K562 (cell line): ENCODE measurements around the gene C2orf42. TPM values are rescaled to one million over a fixed set of nuclear protein-coding genes. Genes with fewer than 3 reads are reported as not detected.

Experiments used
- ATAC-seq: fragments of 200-7000 bp; cut with Tn5 transposase; 3 replicates; pipeline ENCODE4 v1.9.1; 2020; ENCODE audit warnings: moderate library complexity
- BruUV-seq: library from RNA; stranded (reverse); fragments of 400-500 nt; replicated peaks from 2 replicates; lab custom pipeline; 2021; lab: Mats Ljungman, UMichigan
- CTCF ChIA-PET: fragments of 300-600 bp; formaldehyde crosslinking; extraction: SDS; loops from one replicate; lab custom pipeline; 2021; ENCODE audit warnings: low intra/inter-chr PET ratio; lab: Yijun Ruan, JAX
- POLR2A ChIA-PET: fragments of 300-600, 350-650 bp; sonication (Branson Sonifier 250); formaldehyde crosslinking; extraction: SDS; loops from one replicate; lab custom pipeline; 2021; ENCODE audit warnings: antibody characterized with exemption, inconsistent platforms; lab: Yijun Ruan, JAX
- DNase-seq, 4 experiments: peaks; one replicate each; pipeline versions ENCODE4 v3.0.0 to v3.0.0-alpha.2; 2011 to 2018; ENCODE audit warnings: low spot score in 3 of 4, mixed read lengths in 3 of 4; ENCODE audit errors: extremely low read depth in 1 of 4
- FAIRE-seq: peaks from 2 replicates; lab custom pipeline; 2011; peaks lifted over from hg19 to GRCh38; lab: Jason Lieb, UNC
- H2AFZ ChIP-seq: 2 replicates; pipeline ENCODE4 v1.6.0; 2011; ENCODE audit warnings: low read depth, low read length, control low read depth, inconsistent platforms
- H3K27ac ChIP-seq: fragments of 200-600 bp; 3 replicates; pipeline ENCODE4 v1.8.0; 2011; ENCODE audit warnings: low read depth, mild to moderate bottlenecking, control low read depth, inconsistent platforms, low read length, moderate library complexity, mixed read lengths; ENCODE audit errors: extremely low read depth
- H3K27me3 ChIP-seq, 2 experiments: fragments of 300-600 bp in 1 of 2; 2 replicates in 1 of 2; 3 replicates in 1 of 2; pipeline versions ENCODE4 v1.6.0 to v1.8.0; 2011; ENCODE audit warnings: inconsistent platforms in 2 of 2, low read length in 2 of 2, mild to moderate bottlenecking in 1 of 2, mixed read lengths in 1 of 2, moderate library complexity in 1 of 2; ENCODE audit not compliant: control insufficient read depth in 2 of 2, insufficient read depth in 2 of 2
- H3K36me3 ChIP-seq: fragments of 300-600 bp; 3 replicates; pipeline ENCODE4 v1.8.0; 2011; ENCODE audit warnings: mild to moderate bottlenecking, low read length, inconsistent platforms; ENCODE audit not compliant: control insufficient read depth, insufficient read depth
- H3K4me1 ChIP-seq, 2 experiments: fragments of 200-600 bp in 1 of 2; replicated peaks in 1 of 2; 2 replicates in 1 of 2; 3 replicates in 1 of 2; pipeline versions ENCODE4 v1.5.1 to v1.8.0; 2011; ENCODE audit warnings: inconsistent platforms in 2 of 2, low read length in 2 of 2, mild to moderate bottlenecking in 1 of 2, mixed read lengths in 1 of 2, moderate library complexity in 1 of 2; ENCODE audit not compliant: control insufficient read depth in 2 of 2, insufficient read depth in 2 of 2
- H3K4me2 ChIP-seq: 2 replicates; pipeline ENCODE4 v1.6.1; 2011; ENCODE audit warnings: low read length, control low read depth, inconsistent platforms, mixed read lengths; ENCODE audit not compliant: insufficient read depth
- H3K4me3 ChIP-seq: fragments of 200-600 bp; sonication (generic), shearing (Covaris generic); 2 replicates; pipeline ENCODE4 v1.5.1; 2016; ENCODE audit warnings: control low read depth, inconsistent platforms
- H3K79me2 ChIP-seq: fragments of 200-600 bp; 3 replicates; pipeline ENCODE4 v1.8.0; 2011; ENCODE audit warnings: low read length, inconsistent platforms; ENCODE audit not compliant: control insufficient read depth, insufficient read depth
- H3K9ac ChIP-seq, 2 experiments: 2 replicates each; pipeline versions ENCODE4 v1.6.0 to v1.6.1; 2011; ENCODE audit warnings: low read depth in 2 of 2, low read length in 2 of 2, control low read depth in 1 of 2, inconsistent platforms in 1 of 2, mild to moderate bottlenecking in 1 of 2, mixed read lengths in 1 of 2; ENCODE audit not compliant: insufficient read depth in 1 of 2
- H3K9me1 ChIP-seq: one replicate; pipeline ENCODE4 v1.6.0; 2011; ENCODE audit warnings: inconsistent platforms, mild to moderate bottlenecking, low read length, moderate library complexity; ENCODE audit not compliant: control insufficient read depth, insufficient read depth
- H3K9me3 ChIP-seq: replicated peaks from 2 replicates; pipeline ENCODE4 v1.5.1; 2011; ENCODE audit warnings: low read depth, low read length, inconsistent platforms; ENCODE audit not compliant: control insufficient read depth, insufficient read depth
- H4K20me1 ChIP-seq: replicated peaks from 2 replicates; pipeline ENCODE4 v1.6.1; 2011; ENCODE audit warnings: low read length, inconsistent platforms, mixed read lengths; ENCODE audit not compliant: control insufficient read depth, insufficient read depth
- CCNT2 ChIP-seq: IDR thresholded peaks from 2 replicates; pipeline ENCODE4 v1.6.1; 2011; ENCODE audit warnings: borderline replicate concordance, low read depth, mild to moderate bottlenecking, moderate library complexity, mixed read lengths, low read length; ENCODE audit not compliant: insufficient read length; ENCODE audit errors: extremely low read depth
- MTA1 ChIP-seq: fragments of 450-650 bp; IDR thresholded peaks from 2 replicates; pipeline ENCODE4 v1.6.1; 2017; ENCODE audit warnings: borderline replicate concordance
- TGIF2 ChIP-seq: sonication (generic); formaldehyde crosslinking; IDR thresholded peaks from 2 replicates; pipeline ENCODE4 v1.8.1; 2022; ENCODE audit warnings: mild to moderate bottlenecking, missing genetic modification reagents, moderate library complexity
- ZNF584 ChIP-seq: fragments of 200-800 bp; sonication (Bioruptor generic); IDR thresholded peaks from 2 replicates; pipeline ENCODE4 v1.6.1; 2016; ENCODE audit warnings: low read depth, mild to moderate bottlenecking, missing genetic modification characterization, missing compliant biosample characterization
- ZNF644 ChIP-seq: fragments of 200-800 bp; sonication (Bioruptor generic); IDR thresholded peaks from 2 replicates; pipeline ENCODE4 v1.6.1; 2016; ENCODE audit warnings: low read depth, missing genetic modification characterization, missing compliant biosample characterization
- WGBS: fragments of 100-300 bp; shearing (Covaris generic); methylation state at CpG from one replicate; pipeline ENCODE4 v1.1.6; 2016; ENCODE audit warnings: low coverage, mixed read lengths; ENCODE audit not compliant: insufficient coverage; ENCODE audit errors: missing lambda C conversion rate; 5-methylcytosine and 5-hydroxymethylcytosine counted together
- in situ Hi-C: fragments of 300-500 bp; cut with MboI; formaldehyde crosslinking; loops from 4 replicates; pipeline ENCODE4 v1.15.0; 2018; ENCODE audit warnings: inconsistent platforms, mixed read lengths
- intact Hi-C: fragments of 100-400 bp; cut with micrococcal nuclease; formaldehyde crosslinking; loops from 2 replicates; pipeline ENCODE4 v1.14.2; 2022
- polyA plus RNA-seq, 8 experiments: library from polyadenylated mRNA; depleted of rRNA in 4 of 8; stranded (reverse) in 5 of 8; unstranded in 3 of 8; fragments of >200 nt; fragmentation: Nextera tagmentation in 2 of 8; fragmentation: Illumina TruSeq in 1 of 8; extraction: Ambion mirVana in 2 of 8; extraction: Trizol in 1 of 8; gene quantifications; 2 replicates each; pipeline versions ENCODE4 v1.2.1 to v1.2.3, GENCODE V29; 2011 to 2014; ENCODE audit warnings: inconsistent platforms in 1 of 8, missing spikeins in 1 of 8
- total RNA-seq, 7 experiments: library from RNA; depleted of rRNA in 6 of 7; stranded (reverse); fragments of >200 nt in 6 of 7; fragmentation: Illumina TruSeq in 2 of 7; extraction: Trizol in 2 of 7; gene quantifications; 2 replicates each; pipeline versions ENCODE4 v1.2.1 to v1.2.3, GENCODE V29; 2011 to 2021; ENCODE audit warnings: low replicate concordance in 1 of 7
- TF ChIP-seq, protein P1 (sequence below): fragments of 450-650 bp; IDR thresholded peaks from 2 replicates; pipeline ENCODE4 v1.6.1; 2017; ENCODE audit warnings: antibody characterized with exemption
- TF ChIP-seq, protein P2 (sequence below), 3 experiments: fragments of 200-800 bp in 1 of 3; sonication (Bioruptor generic) in 1 of 3; sonication (generic) in 1 of 3; formaldehyde crosslinking in 1 of 3; IDR thresholded peaks; 2 replicates each; pipeline versions ENCODE4 v1.6.1 to v1.8.0; 2016 to 2022; ENCODE audit warnings: mild to moderate bottlenecking in 2 of 3, missing compliant biosample characterization in 2 of 3, missing genetic modification characterization in 2 of 3, missing genetic modification reagents in 1 of 3

C2orf42 gene
- total and polyA plus RNA-seq, 9 of the 15 experiments (the other 6 are each of a cell fraction or from before 2014, with no cell fraction given): 4.6 to 10.9 (median 7.5) TPM

DNA sequence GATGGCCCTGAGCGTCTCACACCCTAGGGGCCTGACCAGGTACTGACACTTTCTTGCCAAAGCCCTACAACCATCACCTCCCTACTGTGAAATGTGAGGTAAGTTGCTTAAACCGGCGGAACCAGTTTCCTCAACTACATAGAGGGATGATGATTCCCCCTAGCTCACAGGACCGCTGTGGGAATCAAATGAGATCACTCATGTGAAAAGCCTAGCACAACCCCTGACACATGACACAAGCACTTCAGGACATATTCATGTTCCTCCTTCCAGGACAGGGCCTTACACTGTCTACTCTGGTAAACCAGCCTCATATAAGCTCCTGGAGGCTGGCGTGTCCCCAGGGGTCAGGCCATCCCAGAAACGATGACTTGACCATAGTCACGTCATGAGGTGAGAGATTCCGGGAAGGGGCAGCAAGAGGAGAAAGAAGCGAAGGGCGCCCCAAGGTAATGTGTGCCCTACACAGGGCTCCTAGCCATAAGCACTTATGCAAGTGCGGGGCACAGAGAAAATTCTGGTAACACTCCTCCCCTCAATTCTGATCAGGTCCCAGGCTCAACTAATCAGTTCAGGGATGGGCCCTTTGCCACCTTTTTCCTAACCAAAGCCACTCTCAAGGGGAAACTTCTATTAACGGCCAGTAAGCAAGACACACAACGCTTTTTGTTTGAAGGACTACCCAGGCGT lies 49.5 kb downstream of the C2orf42 start (continued):
- TF ChIP-seq, protein P1, sequence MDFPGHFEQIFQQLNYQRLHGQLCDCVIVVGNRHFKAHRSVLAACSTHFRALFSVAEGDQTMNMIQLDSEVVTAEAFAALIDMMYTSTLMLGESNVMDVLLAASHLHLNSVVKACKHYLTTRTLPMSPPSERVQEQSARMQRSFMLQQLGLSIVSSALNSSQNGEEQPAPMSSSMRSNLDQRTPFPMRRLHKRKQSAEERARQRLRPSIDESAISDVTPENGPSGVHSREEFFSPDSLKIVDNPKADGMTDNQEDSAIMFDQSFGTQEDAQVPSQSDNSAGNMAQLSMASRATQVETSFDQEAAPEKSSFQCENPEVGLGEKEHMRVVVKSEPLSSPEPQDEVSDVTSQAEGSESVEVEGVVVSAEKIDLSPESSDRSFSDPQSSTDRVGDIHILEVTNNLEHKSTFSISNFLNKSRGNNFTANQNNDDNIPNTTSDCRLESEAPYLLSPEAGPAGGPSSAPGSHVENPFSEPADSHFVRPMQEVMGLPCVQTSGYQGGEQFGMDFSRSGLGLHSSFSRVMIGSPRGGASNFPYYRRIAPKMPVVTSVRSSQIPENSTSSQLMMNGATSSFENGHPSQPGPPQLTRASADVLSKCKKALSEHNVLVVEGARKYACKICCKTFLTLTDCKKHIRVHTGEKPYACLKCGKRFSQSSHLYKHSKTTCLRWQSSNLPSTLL: no peak
- TF ChIP-seq TGIF2 (CRISPR knock-in tag) (no peak), CCNT2 (no peak)

DNA sequence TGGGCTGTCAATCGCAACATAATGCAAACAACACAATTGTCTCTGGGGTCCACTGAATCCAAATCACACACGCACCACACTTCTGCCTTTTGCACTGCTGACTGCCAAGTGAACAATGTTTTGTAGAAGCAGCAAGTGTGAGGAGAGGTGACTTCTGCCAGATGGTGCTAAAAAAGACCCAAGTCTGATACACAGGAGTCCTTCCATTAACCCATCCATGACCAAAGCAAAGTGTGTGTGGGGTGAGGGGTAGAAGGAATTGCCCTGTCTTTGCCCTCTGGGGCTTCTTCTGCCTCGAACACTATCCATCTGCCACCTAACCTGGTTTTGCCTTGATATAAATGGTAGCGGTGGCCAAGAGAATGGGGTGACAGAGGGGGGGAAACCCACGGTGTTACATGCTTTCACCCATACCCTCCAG lies 50.0 kb downstream of the C2orf42 start:
- Histone ChIP-seq H4K20me1 (no peaks in the 10 kb centered on the region), H3K27me3 (no peaks in the 10 kb centered on the region), H3K9me1 (no peaks in the 10 kb centered on the region), H3K9me3 (no peaks in the 10 kb centered on the region), H3K36me3 (no peaks in the 10 kb centered on the region), H3K9ac (peak overlapping the region; percentile 95 to 96; a peak in 3 of 4 replicates), H3K4me1 (peaks cover 56 to 63% of the 10 kb centered on the region in 2 experiments), H3K27ac (peak overlapping the region; percentile 97), H3K4me2 (peak overlapping the region; percentile 87), H3K79me2 (peaks cover 17% of the 10 kb centered on the region), H2AFZ (peak overlapping the region; percentile 61), H3K4me3 (no peak overlapping the region)
- intact Hi-C loops: loop anchor here (5.0 kb wide), 3 partner anchors 138 to 208 kb away; partner anchors contain the start of gene FAM136A
- in situ Hi-C loops: loop anchor here (5.0 kb wide), 1 partner anchor 214 kb away; no protein-coding TSS in a partner anchor
- DNase-seq: no peak
- no peak for FAIRE-seq
- POLR2A ChIA-PET: interaction anchor here (0.6 to 3.9 kb wide), 6 partner anchors 17 to 824 kb away, joined by 3 to 31 read pairs (median 3); partner anchors contain the start of genes C2orf42 and MXD1
- ATAC-seq: no peak
- BruUV-seq: no TSS peak
- CTCF ChIA-PET: no interaction called here
- 63% methylated on average over 5 of the region's 5 CpGs for WGBS
- TF ChIP-seq ZNF584 (CRISPR knock-in tag): no peak
- TF ChIP-seq, protein P2, sequence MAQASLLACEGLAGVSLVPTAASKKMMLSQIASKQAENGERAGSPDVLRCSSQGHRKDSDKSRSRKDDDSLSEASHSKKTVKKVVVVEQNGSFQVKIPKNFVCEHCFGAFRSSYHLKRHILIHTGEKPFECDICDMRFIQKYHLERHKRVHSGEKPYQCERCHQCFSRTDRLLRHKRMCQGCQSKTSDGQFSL (CRISPR knock-in tag; IDR thresholded peaks at IDR 0.05): peak; percentile 37; the same call in 1 of the 2 replicates
- TF ChIP-seq, protein P2 (tag; IDR thresholded peaks at IDR 0.05): 0 out of 4 replicates have a peak, but pooled peaks of 1 of the 2 experiments have one; percentile 45
- 0 out of 2 replicates have a peak, but pooled peaks have one; percentile 23 for TF ChIP-seq MTA1
- peak; percentile 12; the same call in 1 of the 2 replicates for TF ChIP-seq ZNF644 (tag)
